Activated CD8-positive, alpha-beta memory T cell treated with anti-CD3 and anti-CD28 coated beads for 48 hours (primary cell): ENCODE results near the gene NUDT3.
"Not testable (repeated sequence)": the region's sequence is repeated elsewhere in the genome, so short reads cannot be mapped to it uniquely, and the experiment has no call there.

Experiments
- DNase-seq, 3 experiments: peaks; one replicate each; pipeline ENCODE4 v3.0.0-alpha.2; 2020; ENCODE audit warnings: low read depth in 2 of 3, low spot score in 2 of 3

The NUDT3 gene

GRCh38 chr6:34263484-34263883 is 129.0 kb downstream of the NUDT3 start:
- DNase-seq = not testable (repeated sequence)

- DNase-seq = no peak
These were observed 131.7 kb downstream of the NUDT3 start for GRCh38 chr6:34260576-34261267.

GRCh38 chr6:34259529-34260069 is 132.9 kb downstream of the NUDT3 start:
- DNase-seq = no peak

GRCh38 chr6:34252395-34252794 is 140.1 kb downstream of the NUDT3 start:
- not testable (repeated sequence) for DNase-seq

- DNase-seq = no peak
These were observed 142.8 kb downstream of the NUDT3 start for GRCh38 chr6:34249469-34250261.

GRCh38 chr6:34248727-34249468 is 143.6 kb downstream of the NUDT3 start, which contains the start of gene SMIM29:
SMIM29 (minus strand) TSS chr6:34249006; CDS start chr6:34247791, 1,215 bp downstream.
- DNase-seq = peak; percentile 93 to 94 (median 94)

GRCh38 chr6:34248198-34248726 is 144.2 kb downstream of the NUDT3 start:
- DNase-seq = no peak

- DNase-seq = no peak
These were observed 144.8 kb downstream of the NUDT3 start for GRCh38 chr6:34247481-34248197.

GRCh38 chr6:34246563-34247391 is 145.7 kb downstream of the NUDT3 start:
- no peak for DNase-seq

- no peak for DNase-seq
These were observed 146.3 kb downstream of the NUDT3 start for GRCh38 chr6:34246249-34246562.

- DNase-seq = not testable (repeated sequence)
These were observed 146.7 kb downstream of the NUDT3 start for GRCh38 chr6:34245761-34246140.

- DNase-seq = not testable (repeated sequence)
These were observed 147.3 kb downstream of the NUDT3 start for GRCh38 chr6:34245032-34245760.

- no peak for DNase-seq
These were observed 148.3 kb downstream of the NUDT3 start for GRCh38 chr6:34243901-34244884.

- DNase-seq = no peak
These were observed 149.2 kb downstream of the NUDT3 start for GRCh38 chr6:34243131-34243771.

GRCh38 chr6:34242252-34243130 is 150.0 kb downstream of the NUDT3 start:
- DNase-seq = no peak
